Measurements from ENCODE around the gene HIGD2A. TPM values are rescaled to one million over a fixed set of nuclear protein-coding genes. Genes with fewer than 3 reads are reported as not detected.

The HIGD2A gene
- total RNA-seq (2022; extraction: Qiagen RNA extraction; ENCODE audit: low read depth) = 248 to 281 TPM (median 257 TPM) in 5 replicates

DNA sequence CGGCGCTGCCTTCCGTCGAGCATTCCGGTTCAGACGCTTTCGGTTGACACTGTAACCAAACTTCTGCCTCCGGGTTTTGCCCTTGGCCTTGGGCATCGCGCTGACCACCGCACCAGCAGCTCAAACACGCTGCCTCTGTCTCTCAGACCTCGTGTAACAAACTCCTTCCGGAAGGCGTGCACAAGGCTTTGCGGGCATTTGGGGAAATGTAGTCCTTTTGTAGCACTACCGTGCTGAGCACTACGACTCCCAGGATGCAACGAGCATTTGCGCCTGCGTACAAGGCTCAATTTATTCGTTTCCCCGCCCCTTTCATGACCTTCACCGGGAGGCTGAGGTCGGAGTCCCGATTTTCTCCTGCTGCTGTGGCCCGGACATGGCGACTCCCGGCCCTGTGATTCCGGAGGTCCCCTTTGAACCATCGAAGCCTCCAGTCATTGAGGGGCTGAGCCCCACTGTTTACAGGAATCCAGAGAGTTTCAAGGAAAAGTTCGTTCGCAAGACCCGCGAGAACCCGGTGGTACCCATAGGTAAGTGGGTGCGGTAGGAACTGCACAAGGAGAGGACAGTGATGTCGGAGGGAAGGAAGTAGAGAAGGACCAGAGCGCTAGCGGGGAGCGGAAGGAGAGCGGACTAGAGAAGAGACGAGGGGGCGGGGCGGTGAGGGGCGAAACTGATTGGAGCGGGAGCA, at the start of gene HIGD2A, which contains the start of gene NOP16:
HIGD2A (plus strand) TSS at position 308 of the 691 bp plus-strand sequence; CDS start at position 377, 69 bp downstream.
NOP16 (minus strand) TSS at position 155 of the 691 bp plus-strand sequence; CDS start at position 96, 59 bp downstream.

GRCh38 chr5:176361437-176362232, 26.9 kb upstream of the HIGD2A start, which contains the start of gene KIAA1191:
KIAA1191 (minus strand) TSS chr5:176361764; CDS start chr5:176359508, 2,256 bp downstream.

DNA sequence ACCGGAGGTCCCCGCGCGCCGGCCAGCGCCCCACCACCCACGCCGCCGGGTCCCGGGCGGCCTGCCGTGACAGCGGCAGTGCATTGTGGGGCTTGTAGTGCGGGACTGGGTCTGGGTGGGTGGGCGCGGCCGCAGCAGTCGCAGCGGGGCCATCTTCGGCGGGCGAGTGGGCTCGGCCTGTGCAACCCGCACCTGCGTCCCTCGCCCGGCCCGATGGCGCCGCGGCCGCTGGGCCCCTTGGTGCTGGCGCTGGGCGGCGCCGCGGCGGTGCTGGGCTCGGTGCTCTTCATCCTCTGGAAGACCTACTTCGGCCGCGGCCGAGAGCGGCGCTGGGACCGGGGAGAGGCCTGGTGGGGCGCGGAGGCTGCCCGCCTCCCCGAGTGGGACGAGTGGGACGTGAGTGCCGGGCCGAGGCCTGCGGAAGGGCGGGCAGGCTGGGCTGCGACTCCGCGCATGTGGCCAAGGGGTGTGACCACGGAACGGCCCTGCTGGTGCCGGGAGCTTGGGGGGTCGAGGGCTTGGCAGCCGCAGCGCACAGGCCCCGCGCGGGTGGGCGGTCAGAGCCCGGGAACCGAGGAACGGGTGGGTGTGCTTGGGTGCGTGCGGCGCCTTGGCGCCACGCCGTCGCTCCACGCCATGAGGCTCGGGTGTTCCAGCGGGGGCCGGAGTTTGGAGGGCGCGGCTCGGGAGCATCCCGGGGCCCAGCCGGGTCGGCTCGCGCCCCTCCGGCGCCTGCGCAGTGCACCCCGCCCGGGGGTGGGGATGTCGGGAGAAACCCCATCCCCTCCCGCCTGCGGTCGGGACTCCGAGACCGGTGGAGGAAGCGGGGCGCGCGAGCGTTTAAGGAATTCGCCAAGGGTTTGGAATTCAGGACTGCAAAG, 23.0 kb upstream of the HIGD2A start, which contains the start of gene ARL10:
ARL10 (plus strand) TSS at position 137 of the 881 bp plus-strand sequence; CDS start at position 214, 77 bp downstream.

DNA sequence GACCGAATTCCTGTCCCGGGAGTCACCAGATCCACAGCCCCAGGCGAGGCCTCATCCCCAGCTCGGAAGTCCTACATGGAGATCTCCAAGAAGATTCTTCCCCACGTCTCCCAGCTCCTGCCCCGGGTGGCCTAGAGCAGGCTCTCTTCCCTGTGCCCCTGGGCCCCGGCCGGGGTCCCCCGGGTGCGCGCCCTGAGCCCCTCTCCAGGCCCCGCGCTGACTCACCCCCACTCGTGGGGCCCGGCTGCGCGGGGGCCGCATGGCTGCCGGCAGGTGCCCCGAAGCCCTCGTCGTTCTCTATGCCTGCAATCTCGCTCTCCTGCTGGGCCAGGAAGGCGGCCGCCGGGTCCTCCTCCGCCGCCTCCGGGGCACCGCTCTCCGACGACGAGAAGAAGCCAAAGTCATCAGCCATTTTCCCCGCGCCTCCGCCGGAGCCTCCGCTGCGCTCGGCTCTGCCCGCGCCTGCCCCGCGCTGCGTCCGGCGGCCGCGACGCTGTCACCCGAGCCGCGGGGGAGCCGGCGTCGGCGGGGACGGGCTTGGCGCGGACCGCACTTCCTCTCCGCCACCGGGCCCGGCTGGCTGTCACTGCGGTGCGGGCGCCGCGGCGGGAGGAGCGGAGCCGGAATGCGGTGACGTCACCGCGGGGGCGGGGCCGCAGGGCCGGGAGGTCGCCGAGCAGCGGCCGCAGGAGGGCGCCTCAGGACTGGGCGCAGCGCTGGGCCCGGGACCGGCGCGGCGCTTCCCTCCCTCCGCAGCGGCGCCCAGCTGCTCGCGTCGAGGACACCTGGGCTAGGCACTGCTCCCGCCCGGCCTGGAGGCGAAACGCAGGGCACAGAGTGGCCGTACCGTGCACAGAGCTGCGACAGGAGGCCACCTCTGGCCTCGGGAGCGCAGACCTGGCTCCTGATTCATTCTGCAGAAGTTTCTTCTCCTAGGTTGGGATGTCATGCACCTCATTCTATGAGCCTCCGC, 27.7 kb downstream of the HIGD2A start, which contains the start of gene CLTB:
CLTB (minus strand) TSS at position 588 of the 973 bp plus-strand sequence; CDS start at position 412, 176 bp downstream.

Other genes with a start within 250 kb of the HIGD2A start
- 9.9 to 15.0 TPM (median 12.6 TPM) in 5 replicates for gene SIMC1, start 150.3 kb upstream of the HIGD2A start, total RNA-seq (2022; extraction: Qiagen RNA extraction; ENCODE audit: low read depth)
- 64.0 to 83.7 TPM (median 79.6 TPM) in 5 replicates for gene KIAA1191, start 27.0 kb upstream of the HIGD2A start, total RNA-seq (2022; extraction: Qiagen RNA extraction; ENCODE audit: low read depth)
- gene ARL10, start 23.3 kb upstream of the HIGD2A start, total RNA-seq (2022; extraction: Qiagen RNA extraction; ENCODE audit: low read depth) = 0.28 to 1.4 TPM (median 0.73 TPM) in 5 replicates
- 115 to 140 TPM (median 125 TPM) in 5 replicates for gene NOP16, start 153 bp upstream of the HIGD2A start, total RNA-seq (2022; extraction: Qiagen RNA extraction; ENCODE audit: low read depth)
- 90.6 to 145 TPM (median 134 TPM) in 5 replicates for gene CLTB, start 27.8 kb downstream of the HIGD2A start, total RNA-seq (2022; extraction: Qiagen RNA extraction; ENCODE audit: low read depth)
- gene FAF2, start 59.6 kb downstream of the HIGD2A start, total RNA-seq (2022; extraction: Qiagen RNA extraction; ENCODE audit: low read depth) = 45.9 to 49.2 TPM (median 47.7 TPM) in 5 replicates
- gene RNF44, start 148.7 kb downstream of the HIGD2A start, total RNA-seq (2022; extraction: Qiagen RNA extraction; ENCODE audit: low read depth) = 24.3 to 36.3 TPM (median 34.6 TPM) in 5 replicates
- 0.06 to 0.33 TPM (median 0.14 TPM) in 4 of 5 replicates, not detected in the other for gene CDHR2, start 160.6 kb downstream of the HIGD2A start, total RNA-seq (2022; extraction: Qiagen RNA extraction; ENCODE audit: low read depth)
- gene GPRIN1, start 221.4 kb downstream of the HIGD2A start, total RNA-seq (2022; extraction: Qiagen RNA extraction; ENCODE audit: low read depth) = 6.9 to 9.5 TPM (median 8.6 TPM) in 5 replicates
- gene SNCB, start 241.8 kb downstream of the HIGD2A start, total RNA-seq (2022; extraction: Qiagen RNA extraction; ENCODE audit: low read depth) = 0.74 to 1.3 TPM (median 0.96 TPM) in 5 replicates
- gene EIF4E1B, start 241.9 kb downstream of the HIGD2A start, total RNA-seq (2022; extraction: Qiagen RNA extraction; ENCODE audit: low read depth) = not detected in 5 replicates

Data from A549 treated with GW870086 at 1 μM for 4 hours (cell line).